Measurements from ENCODE around the gene WNT3.
A peak's percentile ranks its signal among the peaks of the same experiment; 100 is the strongest.

Gene WNT3

GRCh38 chr17:46831573-46832330 lies 13.3 kb upstream of the WNT3 start:
- TF ChIP-seq CTCF (conservative IDR thresholded peaks at IDR 0.05; ENCODE audit: control insufficient read depth, insufficient read depth, low read depth, low read length) = no peak
- DNase-seq (ENCODE audit: low read depth) = no peak
- no peak overlapping the region for H3K4me3 ChIP-seq (ENCODE audit: control insufficient read depth, low read depth, low read length)

DNA sequence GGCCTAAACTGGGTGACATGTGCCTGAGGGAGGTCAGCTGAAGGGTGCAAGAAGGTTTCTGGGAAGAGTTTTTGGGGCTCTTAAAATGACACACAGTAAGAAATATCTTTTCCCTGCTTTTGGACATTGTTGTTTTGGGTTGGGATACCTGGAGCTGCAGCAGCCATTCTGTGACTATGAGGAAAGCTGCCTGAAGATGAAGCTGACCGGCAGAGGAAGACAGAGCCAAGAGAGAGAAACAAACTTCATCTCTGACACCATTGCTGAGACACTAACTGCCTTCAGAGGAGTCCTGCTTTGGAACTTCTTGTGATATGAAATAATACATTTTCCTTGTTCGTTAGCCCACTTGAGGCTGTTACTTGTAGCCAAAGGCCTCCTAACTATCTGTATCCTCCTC lies 8.8 kb upstream of the WNT3 start:
- H3K4me3 ChIP-seq (ENCODE audit: control insufficient read depth, low read depth, low read length) = no peak overlapping the region
- no peak for DNase-seq (ENCODE audit: low read depth)
- no peak for TF ChIP-seq CTCF (conservative IDR thresholded peaks at IDR 0.05; ENCODE audit: control insufficient read depth, insufficient read depth, low read depth, low read length)

DNA sequence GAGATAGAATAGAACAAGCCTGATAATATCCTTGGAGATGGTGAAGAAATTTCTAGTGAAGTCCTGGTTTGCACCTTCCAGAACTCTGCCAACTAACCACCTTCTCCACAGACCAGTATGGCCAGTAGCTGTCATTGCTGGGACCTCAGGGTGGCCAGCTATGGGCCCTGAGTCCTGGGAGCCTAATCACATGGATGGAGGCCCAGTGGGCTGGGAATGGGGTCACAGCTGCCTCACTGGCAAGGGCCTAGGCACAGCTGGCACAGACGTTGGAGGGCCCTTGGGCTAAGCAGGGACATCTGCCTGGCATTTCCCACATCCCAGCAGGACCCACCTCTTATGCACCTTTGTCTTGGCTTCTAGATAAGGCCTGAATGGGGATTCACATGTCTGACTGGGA lies 7.6 kb upstream of the WNT3 start:
- no peak overlapping the region for H3K4me3 ChIP-seq (ENCODE audit: control insufficient read depth, low read depth, low read length)
- TF ChIP-seq CTCF (conservative IDR thresholded peaks at IDR 0.05; ENCODE audit: control insufficient read depth, insufficient read depth, low read depth, low read length) = no peak
- DNase-seq (ENCODE audit: low read depth) = no peak

DNA sequence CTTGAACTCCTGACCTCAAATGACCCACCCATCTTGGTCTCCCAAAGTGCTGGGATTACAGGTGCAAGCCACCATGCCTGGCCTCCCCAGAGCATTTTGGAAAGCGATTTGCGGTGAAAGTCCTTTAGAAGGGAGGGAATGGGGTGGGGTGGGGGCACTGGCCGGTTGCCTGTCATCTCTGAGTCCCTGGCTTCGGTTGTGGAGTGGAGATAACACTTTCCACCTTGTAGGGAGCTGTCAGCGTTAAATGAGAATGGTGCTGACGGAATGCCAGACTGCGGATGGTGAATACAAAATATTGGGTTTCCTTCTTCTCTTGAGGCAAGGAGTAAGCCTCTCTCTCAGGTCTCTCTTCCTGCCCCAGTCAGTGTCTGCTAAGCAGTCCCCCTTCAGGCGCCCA lies 5.2 kb upstream of the WNT3 start:
- H3K4me3 ChIP-seq (ENCODE audit: control insufficient read depth, low read depth, low read length) = no peak overlapping the region
- no peak for DNase-seq (ENCODE audit: low read depth)
- TF ChIP-seq CTCF (conservative IDR thresholded peaks at IDR 0.05; ENCODE audit: control insufficient read depth, insufficient read depth, low read depth, low read length) = no peak

DNA sequence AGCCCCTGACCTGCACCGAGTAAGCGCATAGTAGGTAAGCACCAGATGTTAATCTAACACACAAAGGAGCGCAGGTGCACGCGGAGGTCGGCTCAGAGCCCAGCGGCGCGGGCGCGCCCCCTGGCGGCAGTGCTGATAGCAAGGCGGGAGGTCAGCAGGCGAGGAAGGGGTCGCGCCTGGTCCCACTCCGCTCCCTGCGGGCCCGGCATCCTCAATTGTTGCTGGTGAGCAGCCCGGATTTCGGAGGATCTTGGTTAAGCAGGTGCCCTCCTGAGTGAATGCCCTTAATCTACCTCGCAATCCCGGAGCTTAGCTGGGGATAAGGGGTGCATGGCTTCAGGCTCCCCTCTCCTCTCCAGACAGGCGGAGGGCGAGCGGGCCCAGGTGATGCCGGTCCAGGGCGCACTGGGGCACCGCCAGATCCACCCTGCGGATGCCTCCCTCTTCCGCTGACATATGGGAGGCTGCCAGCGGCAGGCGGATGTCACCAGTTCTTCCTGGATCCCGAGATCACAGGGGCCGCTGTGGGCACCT lies 4.0 kb upstream of the WNT3 start:
- DNase-seq (ENCODE audit: low read depth) = no peak
- peak; percentile 47 for TF ChIP-seq CTCF (conservative IDR thresholded peaks at IDR 0.05; ENCODE audit: control insufficient read depth, insufficient read depth, low read depth, low read length)
- H3K4me3 ChIP-seq (ENCODE audit: control insufficient read depth, low read depth, low read length) = no peak overlapping the region

GRCh38 chr17:46821482-46822387 lies 3.2 kb upstream of the WNT3 start:
- no peak overlapping the region for H3K4me3 ChIP-seq (ENCODE audit: control insufficient read depth, low read depth, low read length)
- TF ChIP-seq CTCF (conservative IDR thresholded peaks at IDR 0.05; ENCODE audit: control insufficient read depth, insufficient read depth, low read depth, low read length) = no peak
- DNase-seq (ENCODE audit: low read depth) = no peak
